ENCODE results near the gene STK40. TPM values are rescaled to one million over a fixed set of nuclear protein-coding genes. Genes with fewer than 3 reads are reported as not detected.

STK40 gene
- total RNA-seq, 1 experiment from 2014 or later = 49.6 TPM

GRCh38 chr1:36297062-36297461 is 88.7 kb downstream of the STK40 start:
- ATAC-seq (no peak), DNase-seq (ENCODE audit: low read depth, low spot score) (no peak)
- intact Hi-C loops (cut with micrococcal nuclease; ENCODE audit: unreplicated experiment) (no loop called here), in situ Hi-C loops (cut with HindIII; ENCODE audit: low pct_unique_long_range_greater_than_20kb, low sequenced_read_pairs) (no loop called here)
- no peak overlapping the region for H3K27ac ChIP-seq (ENCODE audit: low read length)
- H3K27me3 ChIP-seq (ENCODE audit: control insufficient read depth, insufficient read depth, low read length) = no peaks in the 10 kb centered on the region
- ChIA-PET POLR2A (interaction anchor here (0.6 kb wide), 1 partner anchor 28 kb away, joined by 17 read pairs; no protein-coding TSS in a partner anchor), CTCF (no interaction called here)
- TF ChIP-seq, protein P1, sequence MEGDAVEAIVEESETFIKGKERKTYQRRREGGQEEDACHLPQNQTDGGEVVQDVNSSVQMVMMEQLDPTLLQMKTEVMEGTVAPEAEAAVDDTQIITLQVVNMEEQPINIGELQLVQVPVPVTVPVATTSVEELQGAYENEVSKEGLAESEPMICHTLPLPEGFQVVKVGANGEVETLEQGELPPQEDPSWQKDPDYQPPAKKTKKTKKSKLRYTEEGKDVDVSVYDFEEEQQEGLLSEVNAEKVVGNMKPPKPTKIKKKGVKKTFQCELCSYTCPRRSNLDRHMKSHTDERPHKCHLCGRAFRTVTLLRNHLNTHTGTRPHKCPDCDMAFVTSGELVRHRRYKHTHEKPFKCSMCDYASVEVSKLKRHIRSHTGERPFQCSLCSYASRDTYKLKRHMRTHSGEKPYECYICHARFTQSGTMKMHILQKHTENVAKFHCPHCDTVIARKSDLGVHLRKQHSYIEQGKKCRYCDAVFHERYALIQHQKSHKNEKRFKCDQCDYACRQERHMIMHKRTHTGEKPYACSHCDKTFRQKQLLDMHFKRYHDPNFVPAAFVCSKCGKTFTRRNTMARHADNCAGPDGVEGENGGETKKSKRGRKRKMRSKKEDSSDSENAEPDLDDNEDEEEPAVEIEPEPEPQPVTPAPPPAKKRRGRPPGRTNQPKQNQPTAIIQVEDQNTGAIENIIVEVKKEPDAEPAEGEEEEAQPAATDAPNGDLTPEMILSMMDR (IDR thresholded peaks at IDR 0.05) = no peak
- TF ChIP-seq POLR2AphosphoS5 (IDR thresholded peaks at IDR 0.05; ENCODE audit: low read depth, low read length) (no peak), TCF7L2 (IDR thresholded peaks at IDR 0.05; ENCODE audit: low read depth, low read length) (no peak), SIN3A (IDR thresholded peaks at IDR 0.05; ENCODE audit: borderline replicate concordance, insufficient read depth, low read depth, low read length) (no peak), REST (IDR thresholded peaks at IDR 0.05; ENCODE audit: insufficient read depth in 1 of 2, low read depth in 2 of 2, low read length in 1 of 2) (no peak)
- no peak overlapping the region for H3K4me3 ChIP-seq (ENCODE audit: low read depth in 2 of 2, low read length in 2 of 2)
- H3K4me1 ChIP-seq (ENCODE audit: control insufficient read depth, insufficient read depth, low read length) = peaks cover 6% of the 10 kb centered on the region; the same call in 1 of the 2 replicates
- BruUV-seq (replicated peaks) = TSS peak; percentile 34
- no peaks in the 10 kb centered on the region for H3K9me3 ChIP-seq (ENCODE audit: control insufficient read depth, insufficient read depth, low read depth, low read length)
- H3K36me3 ChIP-seq (ENCODE audit: control insufficient read depth, insufficient read depth, low read length) = peaks cover 33% of the 10 kb centered on the region

- no peaks in the 10 kb centered on the region for H3K27me3 ChIP-seq (ENCODE audit: control insufficient read depth, insufficient read depth, low read length)
- no peak overlapping the region for H3K27ac ChIP-seq (ENCODE audit: low read length)
- in situ Hi-C loops (cut with HindIII; ENCODE audit: low pct_unique_long_range_greater_than_20kb, low sequenced_read_pairs) (no loop called here), intact Hi-C loops (cut with micrococcal nuclease; ENCODE audit: unreplicated experiment) (no loop called here)
- DNase-seq (ENCODE audit: low read depth, low spot score) (no peak), ATAC-seq (no peak)
- H3K4me1 ChIP-seq (ENCODE audit: control insufficient read depth, insufficient read depth, low read length) = peaks cover 5% of the 10 kb centered on the region; the same call in 1 of the 2 replicates
- POLR2A ChIA-PET = interaction anchor here (0.6 kb wide), 2 partner anchors 19 to 113 kb away, joined by 5 to 6 read pairs; no protein-coding TSS in a partner anchor
- H3K36me3 ChIP-seq (ENCODE audit: control insufficient read depth, insufficient read depth, low read length) = peaks cover 34% of the 10 kb centered on the region
- BruUV-seq (replicated peaks) = TSS peak; percentile 10
- H3K4me3 ChIP-seq (ENCODE audit: low read depth in 2 of 2, low read length in 2 of 2) = no peak overlapping the region
- H3K9me3 ChIP-seq (ENCODE audit: control insufficient read depth, insufficient read depth, low read depth, low read length) = no peaks in the 10 kb centered on the region
- CTCF ChIA-PET = no interaction called here
- TF ChIP-seq SIN3A (IDR thresholded peaks at IDR 0.05; ENCODE audit: borderline replicate concordance, insufficient read depth, low read depth, low read length) (no peak), REST (IDR thresholded peaks at IDR 0.05; ENCODE audit: insufficient read depth in 1 of 2, low read depth in 2 of 2, low read length in 1 of 2) (no peak), TCF7L2 (IDR thresholded peaks at IDR 0.05; ENCODE audit: low read depth, low read length) (no peak), POLR2AphosphoS5 (IDR thresholded peaks at IDR 0.05; ENCODE audit: low read depth, low read length) (no peak)
- TF ChIP-seq, protein P1 (IDR thresholded peaks at IDR 0.05) = no peak
These were observed 90.3 kb downstream of the STK40 start for GRCh38 chr1:36295390-36295789.

Data from Panc1 (cell line).